AML-193 (cell line): ENCODE data around the gene ZBED4.

ENCODE experiments used
- DNase-seq, 2 experiments: peaks; one replicate each; lab custom pipeline; 2025; lab: John Stamatoyannopoulos, UW

Gene ZBED4

DNA sequence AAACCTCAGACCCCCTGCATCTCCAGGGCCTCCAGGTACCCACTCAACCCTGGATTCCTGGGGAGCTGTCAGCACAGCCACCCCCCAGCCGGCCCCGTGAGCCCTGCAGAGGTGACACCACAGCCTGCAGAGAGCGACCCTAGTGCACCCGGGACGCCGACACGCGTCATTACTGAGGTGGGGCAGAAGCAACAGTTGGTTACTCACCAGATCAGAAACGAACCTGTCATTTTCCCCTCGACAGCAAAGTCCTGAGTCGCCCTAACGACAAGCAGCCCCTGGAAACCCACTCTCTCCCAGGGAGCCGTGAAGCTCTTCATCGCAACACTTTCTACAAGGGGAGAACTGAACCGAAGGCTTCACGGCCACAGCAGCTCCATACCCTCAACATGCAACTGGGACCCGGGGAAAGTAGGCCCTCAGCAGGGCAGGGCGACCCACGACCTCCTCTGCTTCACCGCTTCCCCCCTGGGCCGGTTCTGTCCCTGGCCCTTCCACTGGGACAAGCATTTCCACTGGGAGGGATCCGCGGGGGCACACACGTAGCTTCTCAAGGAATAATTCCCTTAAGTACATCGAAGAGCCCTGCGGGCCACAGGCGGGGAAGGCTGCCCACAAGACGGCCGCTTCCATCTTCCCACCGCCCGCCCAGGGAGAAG is 27.6 kb upstream of the ZBED4 start:
- DNase-seq = no peak

GRCh38 chr22:49826603-49827270 is 26.9 kb upstream of the ZBED4 start:
- no peak for DNase-seq

- DNase-seq = no peak
Measured at GRCh38 chr22:49827271-49827852, 26.3 kb upstream of the ZBED4 start.

DNA sequence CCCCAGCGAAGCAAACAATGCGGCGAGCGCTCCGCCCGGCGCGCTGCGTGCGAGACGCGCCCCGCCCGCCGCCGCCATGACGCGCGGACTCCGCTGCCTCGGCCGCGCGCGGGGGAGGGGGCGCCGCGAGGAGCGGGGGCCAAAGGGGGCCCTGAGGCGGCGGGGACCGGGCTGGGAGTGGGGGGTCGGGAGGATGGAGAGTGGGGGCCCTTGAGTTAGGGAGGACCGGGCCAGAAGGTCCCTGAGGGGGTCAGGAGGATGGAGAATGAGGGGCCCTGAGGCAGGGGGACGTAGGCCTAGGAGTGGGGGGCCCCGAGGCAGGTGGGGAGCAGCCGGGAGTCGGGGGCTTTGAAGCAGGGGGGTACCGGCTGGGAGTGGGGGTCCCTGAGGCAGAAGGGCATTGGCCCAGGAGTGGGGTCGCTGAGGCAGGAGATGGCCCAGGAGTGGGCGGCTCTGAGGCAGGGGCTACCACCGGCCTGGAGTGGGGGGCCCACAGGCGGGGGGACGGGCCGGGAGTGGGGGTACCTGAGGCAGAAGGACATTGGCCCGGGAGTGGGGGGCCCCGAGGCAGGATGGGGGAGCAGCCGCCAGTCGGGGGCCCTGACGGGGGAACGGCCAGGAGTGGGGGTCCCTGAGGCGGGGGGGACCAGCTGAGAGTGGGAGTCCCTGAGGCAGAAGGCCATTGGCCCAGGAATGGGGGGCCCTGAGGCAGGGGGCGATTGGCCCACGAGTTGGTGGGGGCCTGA is 25.6 kb upstream of the ZBED4 start, which contains the start of gene BRD1:
Gene BRD1, minus strand, starts transcription at position 21 of the 746 bp plus-strand sequence. CDS start 3,556 bp downstream, outside the sequence.
- peak in 1 of 2 experiments; percentile 10 for DNase-seq

- no peak for DNase-seq
Measured at GRCh38 chr22:49828599-49828965, 25.1 kb upstream of the ZBED4 start.

DNA sequence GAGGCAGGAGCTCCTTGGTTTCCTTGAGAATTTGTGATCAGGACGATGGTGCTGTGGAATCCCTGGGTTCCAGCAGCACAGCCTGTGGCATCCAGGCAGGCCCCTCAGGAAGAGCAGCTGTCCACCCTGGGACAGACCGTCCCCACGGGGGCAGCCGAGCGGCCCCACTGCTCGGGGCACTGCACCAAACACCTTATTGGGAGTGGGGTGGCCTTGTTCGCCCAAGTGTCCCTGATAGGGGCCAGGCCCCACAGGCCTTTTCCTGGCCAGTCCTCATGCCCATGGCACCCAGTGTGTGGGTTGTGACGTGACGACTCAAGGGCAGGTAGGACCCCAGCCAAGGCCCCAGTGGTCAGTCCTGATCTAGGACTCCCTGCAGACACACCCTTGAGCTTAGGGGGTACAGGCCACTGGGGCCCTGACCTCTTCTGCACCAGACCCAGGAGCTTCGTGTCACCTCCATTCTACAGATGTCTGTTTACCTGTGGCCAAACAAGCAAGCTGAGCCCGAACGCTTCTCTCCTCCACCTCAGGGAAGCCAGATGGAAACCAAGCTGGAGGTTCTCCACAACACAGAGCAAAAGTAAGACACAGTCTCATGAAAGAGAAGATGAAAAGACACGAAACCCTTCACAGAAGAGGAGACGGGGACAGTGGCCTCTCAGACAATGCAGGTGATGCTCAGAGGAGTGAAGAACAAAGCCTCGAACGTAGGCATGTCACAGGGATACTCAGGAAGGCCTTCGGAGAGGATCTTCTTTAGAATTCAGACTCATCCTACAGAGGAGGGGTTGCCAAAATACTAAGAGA is 24.4 kb upstream of the ZBED4 start:
- no peak for DNase-seq

DNA sequence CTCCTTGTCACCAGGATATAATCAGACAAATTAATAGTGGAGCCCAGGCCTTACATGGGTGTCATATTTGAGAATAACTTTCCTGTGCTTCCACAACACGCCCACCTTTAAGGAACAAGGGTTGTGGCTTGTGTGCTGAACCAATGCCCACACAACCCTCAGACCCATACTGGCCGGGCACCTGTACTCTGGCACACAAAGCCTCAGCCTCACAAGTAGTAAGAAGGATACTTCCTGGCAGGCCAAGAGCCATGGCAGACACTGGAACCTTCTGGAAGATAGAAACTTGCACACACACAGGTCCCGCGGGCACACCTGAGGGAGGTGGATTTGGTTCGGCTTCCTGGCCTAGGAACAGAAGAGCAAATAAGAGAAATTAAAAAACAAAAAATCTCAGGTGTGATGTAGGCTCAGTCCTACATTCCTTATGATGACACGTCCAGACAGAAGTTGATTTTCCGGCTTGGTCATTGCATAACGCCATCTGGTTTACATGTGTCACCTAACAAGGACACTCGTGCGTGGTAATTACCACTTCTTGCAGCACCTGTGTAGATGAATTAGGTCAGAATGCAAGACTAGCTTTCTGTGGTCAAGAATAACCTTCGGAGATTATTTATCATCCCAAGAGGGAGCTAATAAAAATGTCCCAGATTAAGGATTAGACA is 20.2 kb upstream of the ZBED4 start:
- no peak for DNase-seq

DNA sequence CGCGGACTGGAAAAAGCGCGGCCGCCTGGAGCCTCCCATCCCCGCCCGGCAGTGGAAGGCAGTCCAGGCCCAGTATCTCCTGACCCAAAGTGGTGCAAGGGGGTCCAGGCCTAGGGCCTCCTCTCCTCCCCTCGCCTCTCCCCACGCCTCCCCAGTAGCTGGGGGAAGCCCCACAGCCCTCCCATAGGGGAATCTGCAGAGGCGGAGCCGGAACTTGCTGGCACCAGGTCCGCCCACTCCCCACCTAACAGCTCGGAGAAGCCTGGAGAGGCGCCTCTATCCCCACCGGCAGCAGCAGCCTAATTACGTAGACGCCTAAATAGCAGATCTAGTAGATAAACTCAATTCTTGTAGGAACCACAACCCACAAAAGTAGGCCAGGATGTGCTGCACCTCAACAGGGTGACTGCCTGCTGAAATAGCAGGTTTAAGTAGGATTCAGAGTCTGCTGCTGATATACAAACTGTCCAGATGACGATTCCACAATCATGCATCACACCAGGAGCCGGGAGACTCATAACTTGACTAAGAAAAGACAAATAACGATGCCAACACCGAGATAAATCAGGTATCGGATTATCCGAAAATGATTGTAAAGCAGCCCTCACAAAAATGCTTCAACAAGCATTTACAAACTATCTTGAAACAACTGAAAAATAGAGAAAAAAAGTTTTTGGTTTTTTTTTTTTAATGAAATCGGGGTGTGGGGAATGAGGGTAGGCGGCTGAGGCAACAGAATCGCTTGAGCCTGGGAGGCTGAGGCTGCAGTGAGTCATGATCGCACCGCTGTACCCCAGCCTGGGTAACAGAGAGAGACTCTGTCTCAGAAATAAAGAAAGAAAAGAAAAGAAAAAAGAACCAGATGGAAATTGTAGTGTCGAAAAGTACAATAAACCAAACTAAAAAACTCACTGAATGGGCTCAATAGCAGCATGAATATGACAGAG is 14.6 kb upstream of the ZBED4 start:
- DNase-seq = peak in 1 of 2 experiments; percentile 32

GRCh38 chr22:49845241-49845640 is 8.4 kb upstream of the ZBED4 start:
- DNase-seq = no peak

- DNase-seq = no peak
Measured at GRCh38 chr22:49845666-49846459, 7.8 kb upstream of the ZBED4 start.

DNA sequence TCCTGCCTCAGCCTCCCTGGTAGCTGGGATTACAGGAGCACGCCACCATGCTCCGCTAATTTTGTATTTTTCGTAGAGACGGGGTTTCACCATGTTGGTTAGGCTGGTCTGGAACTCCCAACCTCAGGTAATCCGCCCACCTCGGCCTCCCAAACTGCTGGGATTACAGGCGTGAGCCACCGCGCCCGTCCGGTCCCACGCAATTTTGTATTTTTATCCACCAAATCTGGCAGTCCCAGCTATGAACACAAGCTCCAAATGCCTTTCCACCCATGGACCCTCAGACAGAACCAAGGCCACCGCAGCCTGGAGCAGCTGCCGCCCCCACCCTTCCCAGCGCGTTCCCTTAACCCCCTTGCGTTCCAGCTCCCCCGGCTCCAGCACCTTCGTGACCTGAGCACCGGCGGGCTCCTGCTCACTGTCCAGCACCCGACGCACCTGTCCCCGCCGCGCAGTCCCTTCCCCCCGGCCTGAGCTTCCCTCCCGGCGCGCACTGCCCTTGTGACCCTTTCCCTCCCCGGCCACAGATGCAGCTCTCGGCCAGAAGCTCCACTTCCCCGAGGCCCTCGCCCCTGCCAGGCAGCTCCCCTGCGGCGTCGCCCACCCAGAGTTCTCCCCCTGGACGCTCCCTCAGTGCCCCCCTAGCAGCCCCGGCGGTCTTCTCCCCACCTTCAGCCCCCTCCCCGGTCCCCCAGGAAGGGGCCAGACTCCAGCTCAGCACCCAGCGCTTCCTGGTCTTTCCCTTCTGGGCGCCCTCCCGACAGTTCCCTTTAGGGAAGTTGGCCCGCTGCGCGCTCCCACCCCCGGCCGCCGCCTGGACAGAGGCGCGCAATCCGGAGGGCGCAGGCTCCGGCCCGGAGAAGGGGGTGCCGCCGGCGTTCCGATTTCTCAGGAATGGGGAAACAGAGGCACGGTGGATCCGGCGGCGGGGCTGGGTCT is 5.6 kb upstream of the ZBED4 start:
- DNase-seq = peak; percentile 32 to 65

DNA sequence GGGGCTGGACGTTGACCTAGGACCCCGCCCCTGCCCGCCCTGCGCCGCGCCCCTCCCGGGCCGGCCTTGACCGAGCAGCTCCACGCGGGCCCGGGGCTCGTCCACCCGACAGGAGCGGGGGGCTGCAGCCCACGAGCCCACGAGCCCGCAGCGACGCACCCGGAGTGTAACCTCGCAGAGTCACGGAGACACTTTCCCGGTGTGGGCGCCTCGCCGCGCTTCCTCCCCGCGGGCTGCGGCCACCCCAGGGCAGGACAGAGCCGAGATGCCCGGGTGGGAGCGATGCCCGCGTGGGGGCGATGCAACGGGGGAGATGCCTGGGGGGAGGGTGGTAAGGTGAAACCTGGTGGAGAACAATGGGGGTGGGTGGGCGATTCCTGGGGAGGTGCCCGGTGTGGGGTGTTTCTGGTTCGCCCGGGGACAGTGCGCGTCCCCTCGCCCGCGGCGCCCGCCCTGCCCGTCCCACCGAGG is 4.9 kb upstream of the ZBED4 start:
- DNase-seq = no peak

- no peak for DNase-seq
Measured at GRCh38 chr22:49849161-49850020, 4.3 kb upstream of the ZBED4 start.

DNA sequence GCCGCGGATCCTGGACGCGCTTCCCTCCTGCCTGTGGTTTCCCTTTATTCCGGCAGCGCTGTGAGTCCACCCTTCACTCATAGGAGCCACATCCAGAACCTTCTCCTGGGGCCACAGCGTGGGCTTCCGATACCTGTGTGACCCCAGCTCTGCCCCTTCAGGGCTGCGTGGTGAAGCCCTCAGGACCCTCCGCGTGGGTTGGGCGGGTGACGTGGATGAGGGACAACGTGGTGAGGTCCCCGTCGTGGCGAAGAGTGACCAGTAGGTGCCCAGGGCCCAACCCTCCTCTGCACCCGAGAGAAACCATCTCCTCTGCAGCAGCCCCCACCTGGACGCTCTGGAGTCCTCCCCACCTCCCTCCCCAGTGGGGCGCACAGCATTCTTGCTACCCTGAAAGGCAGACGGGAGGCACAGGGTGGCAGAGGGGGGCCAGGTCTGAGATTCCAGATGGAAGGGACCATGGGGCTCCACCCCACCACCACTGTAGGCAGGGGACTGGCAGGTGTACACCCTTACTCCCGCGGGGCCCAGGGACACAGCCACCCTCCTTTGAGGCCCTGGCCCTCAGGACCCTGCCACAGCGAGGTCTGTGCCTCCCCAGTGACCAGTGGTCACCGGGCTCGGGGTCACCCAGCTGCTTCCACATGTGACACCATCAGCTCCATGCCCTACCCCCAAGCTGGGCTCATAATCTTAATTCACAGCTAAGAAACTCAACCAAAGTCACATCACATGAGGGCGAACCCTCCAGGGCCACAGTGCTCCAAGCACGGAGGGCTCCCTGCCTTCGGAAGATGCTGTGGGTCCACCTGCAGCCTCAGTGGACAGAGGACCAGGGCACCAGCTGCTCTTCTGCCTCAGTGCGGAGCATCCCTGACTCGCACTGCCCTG is 3.4 kb upstream of the ZBED4 start:
- peak in 1 of 2 experiments; percentile 9 for DNase-seq

GRCh38 chr22:49850959-49851802 is 2.5 kb upstream of the ZBED4 start:
- DNase-seq = no peak
